ENCODE data around the gene IGFBP2. TPM values are rescaled to one million over a fixed set of nuclear protein-coding genes. Genes with fewer than 3 reads are reported as not detected.

Gene IGFBP2
- total and polyA plus RNA-seq, 2 of the 13 experiments (the other 11 are each of a cell fraction or from before 2014, with no cell fraction given): 2.0 to 5.8 TPM

DNA sequence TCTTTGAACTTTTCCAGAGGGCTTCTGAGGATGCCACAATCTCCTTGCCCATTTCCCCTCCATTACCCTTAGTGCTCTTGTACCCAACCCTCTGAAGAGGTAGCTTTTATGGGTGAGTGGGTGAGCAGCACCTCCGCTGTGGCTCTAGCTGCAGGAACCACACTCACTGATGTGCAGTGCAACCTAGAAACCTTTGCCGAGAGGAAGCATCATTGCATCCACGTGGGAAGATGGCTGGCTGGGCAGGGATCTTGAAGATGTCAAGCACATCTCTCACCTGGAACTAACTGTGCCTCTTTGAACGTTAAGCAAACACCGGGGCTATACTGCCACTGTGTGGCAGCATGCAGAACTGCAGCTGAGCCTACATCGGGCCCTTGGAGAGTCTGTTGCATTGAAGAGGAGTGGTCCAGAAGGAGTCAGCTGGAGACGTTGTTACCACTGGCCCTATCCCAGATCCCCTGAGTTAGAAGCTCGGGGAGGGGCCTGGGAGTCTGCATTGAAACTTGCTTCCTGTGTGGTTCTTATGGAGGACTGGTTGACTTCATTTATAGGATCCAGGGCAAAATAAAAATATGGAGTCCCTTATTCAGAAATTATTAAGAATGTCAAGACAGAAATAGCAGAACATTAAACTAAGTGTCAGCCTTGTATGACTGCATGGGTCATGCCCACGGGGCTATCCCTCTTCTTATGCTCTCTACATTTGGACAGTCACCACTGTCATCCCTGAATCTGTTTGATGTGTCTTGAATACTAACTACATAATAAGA is 33.4 kb downstream of the IGFBP2 start (continued):
- TF ChIP-seq, protein P1, sequence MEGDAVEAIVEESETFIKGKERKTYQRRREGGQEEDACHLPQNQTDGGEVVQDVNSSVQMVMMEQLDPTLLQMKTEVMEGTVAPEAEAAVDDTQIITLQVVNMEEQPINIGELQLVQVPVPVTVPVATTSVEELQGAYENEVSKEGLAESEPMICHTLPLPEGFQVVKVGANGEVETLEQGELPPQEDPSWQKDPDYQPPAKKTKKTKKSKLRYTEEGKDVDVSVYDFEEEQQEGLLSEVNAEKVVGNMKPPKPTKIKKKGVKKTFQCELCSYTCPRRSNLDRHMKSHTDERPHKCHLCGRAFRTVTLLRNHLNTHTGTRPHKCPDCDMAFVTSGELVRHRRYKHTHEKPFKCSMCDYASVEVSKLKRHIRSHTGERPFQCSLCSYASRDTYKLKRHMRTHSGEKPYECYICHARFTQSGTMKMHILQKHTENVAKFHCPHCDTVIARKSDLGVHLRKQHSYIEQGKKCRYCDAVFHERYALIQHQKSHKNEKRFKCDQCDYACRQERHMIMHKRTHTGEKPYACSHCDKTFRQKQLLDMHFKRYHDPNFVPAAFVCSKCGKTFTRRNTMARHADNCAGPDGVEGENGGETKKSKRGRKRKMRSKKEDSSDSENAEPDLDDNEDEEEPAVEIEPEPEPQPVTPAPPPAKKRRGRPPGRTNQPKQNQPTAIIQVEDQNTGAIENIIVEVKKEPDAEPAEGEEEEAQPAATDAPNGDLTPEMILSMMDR (CRISPR knock-in tag; IDR thresholded peaks at IDR 0.05): peak; percentile 98
- TF ChIP-seq GABPB1 (CRISPR knock-in tag; IDR thresholded peaks at IDR 0.05) (no peak), MIXL1 (CRISPR knock-in tag; IDR thresholded peaks at IDR 0.05) (0 out of 2 replicates have a peak, but pooled peaks have one; percentile 16), TSC22D2 (CRISPR knock-in tag; IDR thresholded peaks at IDR 0.05; ENCODE audit: borderline replicate concordance) (0 out of 2 replicates have a peak, but pooled peaks have one; percentile 75), MEIS1 (CRISPR knock-in tag; IDR thresholded peaks at IDR 0.05; ENCODE audit: borderline replicate concordance) (peak; percentile 58; the same call in 1 of the 2 replicates), SIX4 (CRISPR knock-in tag; IDR thresholded peaks at IDR 0.05) (no peak), ZFP41 (CRISPR knock-in tag; IDR thresholded peaks at IDR 0.05; ENCODE audit: borderline replicate concordance) (no peak), BHLHE40 (IDR thresholded peaks at IDR 0.05; ENCODE audit: low read length) (peak; percentile 58; the same call in 1 of the 2 replicates), JARID2 (CRISPR knock-in tag; IDR thresholded peaks at IDR 0.05; ENCODE audit: insufficient replicate concordance) (peak; percentile 51), KDM3A (CRISPR knock-in tag; IDR thresholded peaks at IDR 0.05; ENCODE audit: low read depth) (0 out of 2 replicates have a peak, but pooled peaks have one; percentile 45), ZNF263 (CRISPR knock-in tag; IDR thresholded peaks at IDR 0.05) (0 out of 2 replicates have a peak, but pooled peaks have one; percentile 30), MED1 (CRISPR knock-in tag; IDR thresholded peaks at IDR 0.05) (peak; percentile 29; the same call in 1 of the 2 replicates), FOXO1 (CRISPR knock-in tag; IDR thresholded peaks at IDR 0.05) (peak; percentile 25; the same call in 1 of the 2 replicates), SMAD3 (CRISPR knock-in tag; IDR thresholded peaks at IDR 0.05) (peak; percentile 62; the same call in 1 of the 2 replicates), POLR2AphosphoS5 (IDR thresholded peaks at IDR 0.05; ENCODE audit: low read depth, low read length) (no peak), KDM4B (CRISPR knock-in tag; IDR thresholded peaks at IDR 0.05) (peak; percentile 85; the same call in 1 of the 2 replicates)
- TF ChIP-seq, protein P2, sequence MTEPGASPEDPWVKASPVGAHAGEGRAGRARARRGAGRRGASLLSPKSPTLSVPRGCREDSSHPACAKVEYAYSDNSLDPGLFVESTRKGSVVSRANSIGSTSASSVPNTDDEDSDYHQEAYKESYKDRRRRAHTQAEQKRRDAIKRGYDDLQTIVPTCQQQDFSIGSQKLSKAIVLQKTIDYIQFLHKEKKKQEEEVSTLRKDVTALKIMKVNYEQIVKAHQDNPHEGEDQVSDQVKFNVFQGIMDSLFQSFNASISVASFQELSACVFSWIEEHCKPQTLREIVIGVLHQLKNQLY (CRISPR knock-in tag; IDR thresholded peaks at IDR 0.05): peak; percentile 58; the same call in 1 of the 2 replicates
- TF ChIP-seq, protein P3, sequence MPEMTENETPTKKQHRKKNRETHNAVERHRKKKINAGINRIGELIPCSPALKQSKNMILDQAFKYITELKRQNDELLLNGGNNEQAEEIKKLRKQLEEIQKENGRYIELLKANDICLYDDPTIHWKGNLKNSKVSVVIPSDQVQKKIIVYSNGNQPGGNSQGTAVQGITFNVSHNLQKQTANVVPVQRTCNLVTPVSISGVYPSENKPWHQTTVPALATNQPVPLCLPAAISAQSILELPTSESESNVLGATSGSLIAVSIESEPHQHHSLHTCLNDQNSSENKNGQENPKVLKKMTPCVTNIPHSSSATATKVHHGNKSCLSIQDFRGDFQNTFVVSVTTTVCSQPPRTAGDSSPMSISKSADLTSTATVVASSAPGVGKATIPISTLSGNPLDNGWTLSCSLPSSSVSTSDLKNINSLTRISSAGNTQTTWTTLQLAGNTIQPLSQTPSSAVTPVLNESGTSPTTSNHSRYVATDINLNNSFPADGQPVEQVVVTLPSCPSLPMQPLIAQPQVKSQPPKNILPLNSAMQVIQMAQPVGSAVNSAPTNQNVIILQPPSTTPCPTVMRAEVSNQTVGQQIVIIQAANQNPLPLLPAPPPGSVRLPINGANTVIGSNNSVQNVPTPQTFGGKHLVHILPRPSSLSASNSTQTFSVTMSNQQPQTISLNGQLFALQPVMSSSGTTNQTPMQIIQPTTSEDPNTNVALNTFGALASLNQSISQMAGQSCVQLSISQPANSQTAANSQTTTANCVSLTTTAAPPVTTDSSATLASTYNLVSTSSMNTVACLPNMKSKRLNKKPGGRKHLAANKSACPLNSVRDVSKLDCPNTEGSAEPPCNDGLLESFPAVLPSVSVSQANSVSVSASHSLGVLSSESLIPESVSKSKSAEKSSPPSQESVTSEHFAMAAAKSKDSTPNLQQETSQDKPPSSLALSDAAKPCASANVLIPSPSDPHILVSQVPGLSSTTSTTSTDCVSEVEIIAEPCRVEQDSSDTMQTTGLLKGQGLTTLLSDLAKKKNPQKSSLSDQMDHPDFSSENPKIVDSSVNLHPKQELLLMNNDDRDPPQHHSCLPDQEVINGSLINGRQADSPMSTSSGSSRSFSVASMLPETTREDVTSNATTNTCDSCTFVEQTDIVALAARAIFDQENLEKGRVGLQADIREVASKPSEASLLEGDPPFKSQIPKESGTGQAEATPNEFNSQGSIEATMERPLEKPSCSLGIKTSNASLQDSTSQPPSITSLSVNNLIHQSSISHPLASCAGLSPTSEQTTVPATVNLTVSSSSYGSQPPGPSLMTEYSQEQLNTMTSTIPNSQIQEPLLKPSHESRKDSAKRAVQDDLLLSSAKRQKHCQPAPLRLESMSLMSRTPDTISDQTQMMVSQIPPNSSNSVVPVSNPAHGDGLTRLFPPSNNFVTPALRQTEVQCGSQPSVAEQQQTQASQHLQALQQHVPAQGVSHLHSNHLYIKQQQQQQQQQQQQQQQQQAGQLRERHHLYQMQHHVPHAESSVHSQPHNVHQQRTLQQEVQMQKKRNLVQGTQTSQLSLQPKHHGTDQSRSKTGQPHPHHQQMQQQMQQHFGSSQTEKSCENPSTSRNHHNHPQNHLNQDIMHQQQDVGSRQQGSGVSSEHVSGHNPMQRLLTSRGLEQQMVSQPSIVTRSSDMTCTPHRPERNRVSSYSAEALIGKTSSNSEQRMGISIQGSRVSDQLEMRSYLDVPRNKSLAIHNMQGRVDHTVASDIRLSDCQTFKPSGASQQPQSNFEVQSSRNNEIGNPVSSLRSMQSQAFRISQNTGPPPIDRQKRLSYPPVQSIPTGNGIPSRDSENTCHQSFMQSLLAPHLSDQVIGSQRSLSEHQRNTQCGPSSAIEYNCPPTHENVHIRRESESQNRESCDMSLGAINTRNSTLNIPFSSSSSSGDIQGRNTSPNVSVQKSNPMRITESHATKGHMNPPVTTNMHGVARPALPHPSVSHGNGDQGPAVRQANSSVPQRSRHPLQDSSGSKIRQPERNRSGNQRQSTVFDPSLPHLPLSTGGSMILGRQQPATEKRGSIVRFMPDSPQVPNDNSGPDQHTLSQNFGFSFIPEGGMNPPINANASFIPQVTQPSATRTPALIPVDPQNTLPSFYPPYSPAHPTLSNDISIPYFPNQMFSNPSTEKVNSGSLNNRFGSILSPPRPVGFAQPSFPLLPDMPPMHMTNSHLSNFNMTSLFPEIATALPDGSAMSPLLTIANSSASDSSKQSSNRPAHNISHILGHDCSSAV (CRISPR knock-in tag; IDR thresholded peaks at IDR 0.05; ENCODE audit: borderline replicate concordance): 0 out of 2 replicates have a peak, but pooled peaks have one; percentile 49
- TF ChIP-seq, protein P4, sequence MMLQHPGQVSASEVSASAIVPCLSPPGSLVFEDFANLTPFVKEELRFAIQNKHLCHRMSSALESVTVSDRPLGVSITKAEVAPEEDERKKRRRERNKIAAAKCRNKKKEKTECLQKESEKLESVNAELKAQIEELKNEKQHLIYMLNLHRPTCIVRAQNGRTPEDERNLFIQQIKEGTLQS (CRISPR knock-in tag; IDR thresholded peaks at IDR 0.05): 0 out of 2 replicates have a peak, but pooled peaks have one; percentile 16
